Fibroblast of villous mesenchyme (primary cell): Measurements from ENCODE around the gene SLC2A1. TPM values are rescaled to one million over a fixed set of nuclear protein-coding genes. Genes with fewer than 3 reads are reported as not detected.
A peak's percentile ranks its signal among the peaks of the same experiment; 100 is the strongest.

Experiments used
- DNase-seq: peaks from one replicate; pipeline ENCODE4 v3.0.0-alpha.2; 2010; ENCODE audit warnings: low read depth
- H3K4me3 ChIP-seq: 2 replicates; pipeline ENCODE4 v1.5.1; 2011; ENCODE audit warnings: low read depth, mild to moderate bottlenecking, low read length
- CTCF ChIP-seq: IDR thresholded peaks from 2 replicates; pipeline ENCODE4 v1.5.1; 2012; ENCODE audit warnings: low read depth, mild to moderate bottlenecking, low read length; ENCODE audit not compliant: insufficient read depth
- total RNA-seq: library from RNA; depleted of rRNA; stranded (reverse); fragments of >200 nt; gene quantifications from 2 replicates; pipeline ENCODE4 v1.2.3, GENCODE V29; 2012

Gene SLC2A1
- total RNA-seq, 1 donor = 118 TPM

- no peak for TF ChIP-seq CTCF
- H3K4me3 ChIP-seq = no peak overlapping the region
- DNase-seq = no peak
Observed at GRCh38 chr1:42927920-42928505, 30.7 kb downstream of the SLC2A1 start.

DNA sequence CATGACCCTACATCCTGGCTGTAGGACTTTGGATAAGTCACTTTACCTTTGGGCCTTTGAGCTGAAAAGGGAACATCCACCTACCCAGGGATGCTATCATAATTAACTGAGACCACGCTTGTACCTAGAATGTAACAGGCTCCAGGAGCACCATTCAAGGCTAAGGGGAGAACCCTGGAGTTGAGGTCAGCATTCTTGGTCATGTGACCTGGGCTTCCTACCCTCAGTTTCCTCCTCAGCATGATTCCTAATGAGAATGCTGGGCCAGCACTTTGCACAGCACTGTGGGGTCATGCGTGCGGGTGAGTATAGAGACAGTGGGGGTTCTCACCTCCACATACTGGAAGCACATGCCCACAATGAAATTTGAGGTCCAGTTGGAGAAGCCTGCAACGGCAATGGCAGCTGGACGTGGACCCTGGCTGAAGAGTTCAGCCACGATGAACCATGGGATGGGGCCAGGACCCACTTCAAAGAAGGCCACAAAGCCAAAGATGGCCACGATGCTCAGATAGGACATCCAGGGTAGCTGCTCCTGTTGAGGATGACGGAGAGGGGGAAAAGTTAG, 31.3 kb downstream of the SLC2A1 start:
- no peak for TF ChIP-seq CTCF
- no peak overlapping the region for H3K4me3 ChIP-seq
- DNase-seq = no peak

DNA sequence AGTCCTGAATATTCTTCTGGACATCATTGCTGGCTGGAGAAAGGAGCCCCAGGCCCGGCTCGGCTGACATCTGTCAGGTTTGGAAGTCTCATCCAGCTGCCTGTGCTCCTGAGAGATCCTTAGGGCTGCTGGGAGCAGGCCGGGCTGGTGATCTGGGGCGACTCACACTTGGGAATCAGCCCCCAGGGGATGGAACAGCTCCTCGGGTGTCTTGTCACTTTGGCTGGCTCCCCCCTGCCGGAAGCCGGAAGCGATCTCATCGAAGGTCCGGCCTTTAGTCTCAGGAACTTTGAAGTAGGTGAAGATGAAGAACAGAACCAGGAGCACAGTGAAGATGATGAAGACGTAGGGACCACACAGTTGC, 31.8 kb downstream of the SLC2A1 start:
- no peak for DNase-seq
- TF ChIP-seq CTCF = no peak
- H3K4me3 ChIP-seq = no peak overlapping the region

GRCh38 chr1:42926235-42926878, 32.3 kb downstream of the SLC2A1 start:
- no peak overlapping the region for H3K4me3 ChIP-seq
- DNase-seq = no peak
- TF ChIP-seq CTCF = no peak

GRCh38 chr1:42924851-42925760, 33.6 kb downstream of the SLC2A1 start:
- H3K4me3 ChIP-seq = peak overlapping the region; percentile 77
- no peak for TF ChIP-seq CTCF
- no peak for DNase-seq

DNA sequence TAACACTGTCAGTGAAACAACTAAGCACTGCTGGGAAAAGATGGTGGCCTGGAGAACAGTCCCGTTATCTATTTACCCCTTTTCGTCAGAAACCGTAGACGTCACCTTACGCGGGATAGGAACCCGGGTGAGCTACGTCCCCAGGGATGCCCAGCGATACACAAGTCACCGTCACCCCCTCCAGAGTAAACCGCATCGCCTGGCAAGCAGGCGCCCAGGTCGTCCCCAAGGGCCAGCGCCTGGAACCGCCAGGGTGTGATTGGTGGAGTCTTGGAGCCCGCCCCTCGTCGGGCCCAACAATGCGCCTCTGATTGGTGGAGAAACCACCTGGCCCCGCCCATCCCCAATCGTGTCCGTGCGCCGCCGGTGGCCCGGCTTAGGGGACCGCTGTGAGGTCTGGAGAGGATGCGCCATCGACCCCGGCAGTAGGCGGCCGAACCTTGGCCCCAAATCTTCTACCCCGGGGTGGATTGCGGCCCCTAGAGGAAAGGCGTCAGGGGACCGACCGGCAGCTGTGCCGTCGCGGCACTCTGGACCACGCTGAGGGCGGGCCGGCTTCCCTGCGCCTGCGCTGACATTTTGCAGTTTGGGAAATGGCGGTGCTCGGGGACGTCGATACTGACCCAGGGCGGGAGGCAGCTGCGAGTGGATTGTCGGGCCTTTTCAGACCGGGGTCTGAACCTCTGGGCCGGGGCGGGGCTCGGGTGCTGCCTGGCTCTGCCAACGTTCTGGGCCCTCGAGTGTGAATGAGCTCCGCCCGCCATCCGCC, 34.4 kb downstream of the SLC2A1 start:
- peak overlapping the region; percentile 77 for H3K4me3 ChIP-seq
- peak; percentile 17 for TF ChIP-seq CTCF
- DNase-seq = peak; percentile 85
